OCI-LY3 (cell line): ENCODE results near the gene POLR1F.

ENCODE experiments used
- EZH2phosphoT487 ChIP-seq: fragments of 200-600 bp; shearing (Covaris generic); IDR thresholded peaks from 2 replicates; pipeline ENCODE4 v1.6.1; 2018; ENCODE audit warnings: antibody characterized with exemption, mixed run types, low read depth
- TF ChIP-seq, protein P1 (sequence below): fragments of 200-600, 300-600 bp; sonication (generic); IDR thresholded peaks from 2 replicates; pipeline ENCODE4 v1.5.1; 2014; ENCODE audit warnings: antibody characterized with exemption, low read length, low read depth

DNA sequence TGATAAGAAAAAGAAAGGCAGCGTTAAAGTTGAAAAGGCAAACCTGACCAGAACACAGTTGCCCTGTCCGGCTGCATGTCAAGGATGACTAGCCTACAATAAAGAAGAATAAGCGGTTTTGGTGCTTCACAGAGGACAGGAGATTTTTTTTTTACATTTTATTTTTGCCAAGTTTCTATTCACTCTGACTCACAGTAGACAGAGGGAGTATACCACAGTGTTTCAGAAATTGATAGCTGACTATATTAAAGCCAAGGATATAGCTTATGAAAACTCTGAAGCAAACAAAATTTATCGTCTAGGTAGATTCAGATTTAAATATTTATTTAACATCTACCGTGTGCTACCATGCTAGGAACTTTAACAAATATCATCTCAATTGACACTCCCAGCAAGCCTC, 16.9 kb upstream of the POLR1F start:
- TF ChIP-seq, protein P1, sequence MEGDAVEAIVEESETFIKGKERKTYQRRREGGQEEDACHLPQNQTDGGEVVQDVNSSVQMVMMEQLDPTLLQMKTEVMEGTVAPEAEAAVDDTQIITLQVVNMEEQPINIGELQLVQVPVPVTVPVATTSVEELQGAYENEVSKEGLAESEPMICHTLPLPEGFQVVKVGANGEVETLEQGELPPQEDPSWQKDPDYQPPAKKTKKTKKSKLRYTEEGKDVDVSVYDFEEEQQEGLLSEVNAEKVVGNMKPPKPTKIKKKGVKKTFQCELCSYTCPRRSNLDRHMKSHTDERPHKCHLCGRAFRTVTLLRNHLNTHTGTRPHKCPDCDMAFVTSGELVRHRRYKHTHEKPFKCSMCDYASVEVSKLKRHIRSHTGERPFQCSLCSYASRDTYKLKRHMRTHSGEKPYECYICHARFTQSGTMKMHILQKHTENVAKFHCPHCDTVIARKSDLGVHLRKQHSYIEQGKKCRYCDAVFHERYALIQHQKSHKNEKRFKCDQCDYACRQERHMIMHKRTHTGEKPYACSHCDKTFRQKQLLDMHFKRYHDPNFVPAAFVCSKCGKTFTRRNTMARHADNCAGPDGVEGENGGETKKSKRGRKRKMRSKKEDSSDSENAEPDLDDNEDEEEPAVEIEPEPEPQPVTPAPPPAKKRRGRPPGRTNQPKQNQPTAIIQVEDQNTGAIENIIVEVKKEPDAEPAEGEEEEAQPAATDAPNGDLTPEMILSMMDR, result no peak
- no peak for TF ChIP-seq EZH2phosphoT487
